Measurements from ENCODE around the gene SPRR1A.

DNA sequence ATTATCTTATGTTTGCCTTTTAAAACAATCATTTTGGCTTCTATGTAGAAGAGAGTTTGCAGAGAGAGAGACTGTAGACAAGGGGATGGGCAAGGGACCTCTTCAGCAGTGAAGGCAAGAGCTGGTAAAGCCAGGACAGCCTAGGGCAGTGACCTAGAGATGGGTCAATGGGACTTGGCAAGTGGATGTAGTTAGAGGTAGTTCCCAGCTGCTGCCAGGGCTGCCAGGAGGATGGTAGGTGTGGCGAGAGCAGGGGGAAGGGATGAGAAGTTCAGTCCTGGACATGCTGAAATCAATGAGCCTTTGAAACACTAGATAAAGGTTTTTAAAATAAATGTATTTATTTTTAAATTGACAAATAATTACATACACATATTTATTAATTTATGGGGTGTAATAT, 43.3 kb upstream of the SPRR1A start:
- TF ChIP-seq, protein P1, sequence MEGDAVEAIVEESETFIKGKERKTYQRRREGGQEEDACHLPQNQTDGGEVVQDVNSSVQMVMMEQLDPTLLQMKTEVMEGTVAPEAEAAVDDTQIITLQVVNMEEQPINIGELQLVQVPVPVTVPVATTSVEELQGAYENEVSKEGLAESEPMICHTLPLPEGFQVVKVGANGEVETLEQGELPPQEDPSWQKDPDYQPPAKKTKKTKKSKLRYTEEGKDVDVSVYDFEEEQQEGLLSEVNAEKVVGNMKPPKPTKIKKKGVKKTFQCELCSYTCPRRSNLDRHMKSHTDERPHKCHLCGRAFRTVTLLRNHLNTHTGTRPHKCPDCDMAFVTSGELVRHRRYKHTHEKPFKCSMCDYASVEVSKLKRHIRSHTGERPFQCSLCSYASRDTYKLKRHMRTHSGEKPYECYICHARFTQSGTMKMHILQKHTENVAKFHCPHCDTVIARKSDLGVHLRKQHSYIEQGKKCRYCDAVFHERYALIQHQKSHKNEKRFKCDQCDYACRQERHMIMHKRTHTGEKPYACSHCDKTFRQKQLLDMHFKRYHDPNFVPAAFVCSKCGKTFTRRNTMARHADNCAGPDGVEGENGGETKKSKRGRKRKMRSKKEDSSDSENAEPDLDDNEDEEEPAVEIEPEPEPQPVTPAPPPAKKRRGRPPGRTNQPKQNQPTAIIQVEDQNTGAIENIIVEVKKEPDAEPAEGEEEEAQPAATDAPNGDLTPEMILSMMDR (IDR thresholded peaks at IDR 0.05): no peak
- TF ChIP-seq POLR2A (IDR thresholded peaks at IDR 0.05): no peak

All from body of pancreas (tissue), 4 donors.